H1 (cell line): ENCODE results near the gene LIPC. TPM values are rescaled to one million over a fixed set of nuclear protein-coding genes. Genes with fewer than 3 reads are reported as not detected.

Source experiments
- CTCF ChIA-PET: fragments of 300-600 bp; sonication (Branson Sonifier 250); formaldehyde crosslinking; loops from one replicate; lab custom pipeline; 2021; ENCODE audit not compliant: partially characterized antibody; lab: Charles Lee
- POLR2A ChIA-PET: fragments of 300-600 bp; sonication (Branson Sonifier 250); formaldehyde crosslinking; loops from one replicate; lab custom pipeline; 2021; ENCODE audit warnings: inconsistent platforms; ENCODE audit not compliant: partially characterized antibody; lab: Charles Lee
- DNase-seq, 2 experiments: peaks; one replicate each; pipeline versions ENCODE4 v3.0.0 to v3.0.0-alpha.2; 2010 to 2022; ENCODE audit warnings: low spot score in 2 of 2, low read depth in 1 of 2, mixed read lengths in 1 of 2
- FAIRE-seq: peaks from 2 replicates; lab custom pipeline; 2011; peaks lifted over from hg19 to GRCh38; lab: Jason Lieb, UNC
- H2AFZ ChIP-seq: 2 replicates; pipeline ENCODE4 v1.8.1; 2012; ENCODE audit warnings: low read length, inconsistent platforms
- H2AK5ac ChIP-seq: 2 replicates; pipeline ENCODE4 v1.6.1; 2013; ENCODE audit warnings: low read depth, low read length
- H2BK120ac ChIP-seq: replicated peaks from 2 replicates; pipeline ENCODE3; 2013; ENCODE audit warnings: low read depth, low read length, inconsistent platforms
- H2BK12ac ChIP-seq: 2 replicates; pipeline ENCODE4 v1.6.1; 2013; ENCODE audit warnings: low read depth, low read length
- H2BK15ac ChIP-seq: 2 replicates; pipeline ENCODE4 v1.6.1; 2013; ENCODE audit warnings: low read length
- H2BK20ac ChIP-seq: 2 replicates; pipeline ENCODE4 v1.6.1; 2013; ENCODE audit warnings: low read length
- H2BK5ac ChIP-seq: 2 replicates; pipeline ENCODE4 v1.6.1; 2013; ENCODE audit warnings: low read depth, low read length
- H3K14ac ChIP-seq: 2 replicates; pipeline ENCODE4 v1.6.1; 2013; ENCODE audit warnings: inconsistent platforms; ENCODE audit not compliant: insufficient read length
- H3K18ac ChIP-seq: 2 replicates; pipeline ENCODE4 v1.6.1; 2013; ENCODE audit warnings: low read length; ENCODE audit errors: extremely low read depth
- H3K23ac ChIP-seq: 2 replicates; pipeline ENCODE4 v1.6.1; 2013; ENCODE audit warnings: inconsistent platforms; ENCODE audit not compliant: insufficient read length
- H3K23me2 ChIP-seq: 2 replicates; pipeline ENCODE4 v1.6.1; 2013; ENCODE audit warnings: low read depth, low read length
- H3K27ac ChIP-seq: 2 replicates; pipeline ENCODE4 v1.6.1; 2011; ENCODE audit warnings: low read depth, low read length, inconsistent platforms
- H3K27me3 ChIP-seq, 4 experiments: replicated peaks in 1 of 4; 1 replicate in 1 of 4; 2 replicates in 3 of 4; pipeline versions ENCODE4 v1.6.1 to v1.8.1; 2011 to 2013; ENCODE audit warnings: low read length in 3 of 4, mild to moderate bottlenecking in 3 of 4, inconsistent platforms in 2 of 4, mixed read lengths in 2 of 4, moderate library complexity in 1 of 4; ENCODE audit not compliant: control insufficient read depth in 3 of 4, insufficient read depth in 3 of 4; ENCODE audit errors: extremely low read depth in 1 of 4
- H3K36me3 ChIP-seq, 4 experiments: 2 replicates each; pipeline versions ENCODE4 v1.6.1 to v1.8.1; 2011 to 2013; ENCODE audit warnings: mild to moderate bottlenecking in 4 of 4, low read length in 3 of 4, moderate library complexity in 2 of 4, control low read depth in 1 of 4, inconsistent platforms in 1 of 4; ENCODE audit not compliant: insufficient read depth in 4 of 4, control insufficient read depth in 2 of 4
- H3K4ac ChIP-seq: replicated peaks from 2 replicates; pipeline ENCODE3; 2013; ENCODE audit warnings: low read length, low read depth, mixed read lengths, inconsistent platforms; ENCODE audit not compliant: insufficient read length
- H3K4me1 ChIP-seq, 4 experiments: replicated peaks in 1 of 4; 1 replicate in 1 of 4; 2 replicates in 3 of 4; pipeline versions ENCODE4 v1.6.1 to v1.8.1; 2011 to 2013; ENCODE audit warnings: low read length in 3 of 4, inconsistent platforms in 2 of 4, mixed read lengths in 1 of 4; ENCODE audit not compliant: insufficient read depth in 4 of 4, control insufficient read depth in 3 of 4
- H3K4me2 ChIP-seq, 2 experiments: 2 replicates each; pipeline versions ENCODE4 v1.6.1 to v1.8.1; 2011 to 2013; ENCODE audit warnings: low read depth in 2 of 2, low read length in 2 of 2, control low read depth in 1 of 2, inconsistent platforms in 1 of 2, mild to moderate bottlenecking in 1 of 2; ENCODE audit not compliant: insufficient read depth in 1 of 2
- H3K4me3 ChIP-seq, 4 experiments: fragments of 200-600, 300-600 bp in 1 of 4; sonication (generic), shearing (Covaris generic), sonication (Bioruptor Twin) in 1 of 4; 2 replicates each; pipeline versions ENCODE4 v1.5.1 to v1.8.1; 2011 to 2016; ENCODE audit warnings: low read length in 4 of 4, low read depth in 3 of 4, control low read depth in 2 of 4, inconsistent platforms in 2 of 4, mild to moderate bottlenecking in 2 of 4, mixed read lengths in 1 of 4, moderate library complexity in 1 of 4; ENCODE audit not compliant: insufficient read depth in 2 of 4; ENCODE audit errors: extremely low read depth in 1 of 4
- H3K56ac ChIP-seq: replicated peaks from 2 replicates; pipeline ENCODE3; 2013; ENCODE audit warnings: low read depth, mild to moderate bottlenecking, mixed read lengths, low read length, inconsistent platforms; ENCODE audit not compliant: insufficient read length
- H3K79me1 ChIP-seq: 2 replicates; pipeline ENCODE4 v1.6.1; 2013; ENCODE audit warnings: low read depth, low read length, control low read depth
- H3K79me2 ChIP-seq, 2 experiments: 2 replicates each; pipeline versions ENCODE4 v1.6.1 to v1.8.1; 2012 to 2013; ENCODE audit warnings: low read length in 2 of 2, mild to moderate bottlenecking in 2 of 2, inconsistent platforms in 1 of 2; ENCODE audit not compliant: insufficient read depth in 2 of 2, control insufficient read depth in 1 of 2
- H3K9ac ChIP-seq, 4 experiments: replicated peaks in 1 of 4; 1 replicate in 1 of 4; 2 replicates in 3 of 4; pipeline versions ENCODE4 v1.6.1 to v1.8.1; 2011 to 2013; ENCODE audit warnings: low read depth in 3 of 4, low read length in 3 of 4, control low read depth in 2 of 4, mild to moderate bottlenecking in 2 of 4, moderate library complexity in 2 of 4, inconsistent platforms in 1 of 4; ENCODE audit errors: extremely low read depth in 1 of 4
- H3K9me3 ChIP-seq, 2 experiments: 2 replicates each; pipeline versions ENCODE4 v1.6.1 to v1.8.1; 2012 to 2013; ENCODE audit warnings: mild to moderate bottlenecking in 2 of 2, moderate library complexity in 2 of 2, control low read depth in 1 of 2, inconsistent platforms in 1 of 2, low read depth in 1 of 2, low read length in 1 of 2, mixed read lengths in 1 of 2; ENCODE audit not compliant: insufficient read depth in 2 of 2
- H4K20me1 ChIP-seq, 2 experiments: replicated peaks in 1 of 2; 2 replicates each; pipeline versions ENCODE3 to v1.8.1; 2011 to 2013; ENCODE audit warnings: inconsistent platforms in 2 of 2, low read length in 2 of 2, mild to moderate bottlenecking in 1 of 2; ENCODE audit not compliant: insufficient read depth in 2 of 2, control insufficient read depth in 1 of 2
- H4K5ac ChIP-seq: 2 replicates; pipeline ENCODE4 v1.6.1; 2013; ENCODE audit warnings: low read length, low read depth, mixed read lengths, inconsistent platforms; ENCODE audit not compliant: insufficient read length
- H4K8ac ChIP-seq: 2 replicates; pipeline ENCODE4 v1.8.0; 2013; ENCODE audit warnings: mild to moderate bottlenecking, moderate library complexity, low read length, inconsistent platforms; ENCODE audit not compliant: insufficient read depth; ENCODE audit errors: extremely low read depth
- H4K91ac ChIP-seq: replicated peaks from 2 replicates; pipeline ENCODE3; 2013; ENCODE audit warnings: low read length, mixed read lengths, inconsistent platforms; ENCODE audit not compliant: insufficient read length
- CBX5 ChIP-seq: fragments of 300-800, 300-1000 bp; sonication (generic); IDR thresholded peaks from 2 replicates; pipeline ENCODE4 v1.7.1; 2016; ENCODE audit warnings: antibody characterized with exemption, low read length, low read depth
- CBX8 ChIP-seq: fragments of 300-800, 300-1000 bp; sonication (generic); IDR thresholded peaks from 2 replicates; pipeline ENCODE4 v1.7.1; 2016; ENCODE audit warnings: low read depth, low read length, borderline replicate concordance
- EP300 ChIP-seq, 2 experiments: IDR thresholded peaks; 1 replicate in 1 of 2; 2 replicates in 1 of 2; pipeline ENCODE4 v1.6.1; 2011 to 2012; ENCODE audit warnings: low read depth in 2 of 2, low read length in 2 of 2, mild to moderate bottlenecking in 2 of 2, borderline replicate concordance in 1 of 2, inconsistent platforms in 1 of 2, moderate library complexity in 1 of 2
- KDM1A ChIP-seq: fragments of 200-600, 300-600 bp; sonication (generic); IDR thresholded peaks from 2 replicates; pipeline ENCODE4 v1.7.1; 2016; ENCODE audit warnings: mild to moderate bottlenecking, low read length, borderline replicate concordance
- RXRA ChIP-seq: IDR thresholded peaks from 2 replicates; pipeline ENCODE4 v1.6.1; 2011; ENCODE audit warnings: low read depth, mild to moderate bottlenecking, low read length, moderate library complexity; ENCODE audit not compliant: insufficient read depth
- SIN3A ChIP-seq, 2 experiments: IDR thresholded peaks in 1 of 2; conservative IDR thresholded peaks in 1 of 2; 2 replicates each; pipeline ENCODE4 v1.6.1; 2011 to 2012; ENCODE audit warnings: low read length in 2 of 2, improper control_type of control experiment in 1 of 2, low read depth in 1 of 2, mild to moderate bottlenecking in 1 of 2
- SIRT6 ChIP-seq: IDR thresholded peaks from one replicate; pipeline ENCODE4 v1.7.1; 2012; ENCODE audit warnings: low read length, inconsistent platforms
- SP2 ChIP-seq: IDR thresholded peaks from 2 replicates; pipeline ENCODE4 v1.6.1; 2012; ENCODE audit warnings: mild to moderate bottlenecking, low read length, inconsistent platforms
- SRF ChIP-seq: IDR thresholded peaks from 2 replicates; pipeline ENCODE4 v1.6.1; 2011; ENCODE audit warnings: mild to moderate bottlenecking, low read depth, low read length, moderate library complexity
- YY1 ChIP-seq: IDR thresholded peaks from 2 replicates; pipeline ENCODE4 v1.6.1; 2011; ENCODE audit warnings: low read depth, mild to moderate bottlenecking, low read length
- WGBS, 2 experiments: shearing (Covaris generic) in 1 of 2; methylation state at CpG; one replicate each; pipeline versions ENCODE4 v1.1.6 to v1.1.7; 2013 to 2015; ENCODE audit warnings: low lambda C conversion rate in 2 of 2, mixed read lengths in 2 of 2, inconsistent platforms in 1 of 2, low coverage in 1 of 2, missing lambda C conversion rate in 1 of 2; ENCODE audit not compliant: insufficient replicate concordance in 2 of 2, insufficient coverage in 1 of 2, insufficient read length in 1 of 2; ENCODE audit errors: extremely low coverage in 1 of 2, missing lambda C conversion rate in 1 of 2; 5-methylcytosine and 5-hydroxymethylcytosine counted together
- polyA plus RNA-seq, 7 experiments: library from polyadenylated mRNA; depleted of rRNA in 3 of 7; stranded (reverse) in 5 of 7; unstranded in 2 of 7; fragments of >200 nt in 5 of 7; fragments of 200-250 nt in 2 of 7; gene quantifications; 1 replicate in 5 of 7; 2 replicates in 1 of 7; 4 replicates in 1 of 7; pipeline versions ENCODE4 v1.2.1 to v1.2.3, GENCODE V29; 2011 to 2013; ENCODE audit warnings: missing spikeins in 2 of 7, mixed read lengths in 2 of 7
- total RNA-seq: library from RNA; stranded (reverse); fragmentation: NEBNext Ultra II Directional; extraction: Animal tissue kit (Norgen Biotek cat#: 25700); gene quantifications from 2 replicates; pipeline ENCODE4 v1.2.1, GENCODE V29; 2021
- TF ChIP-seq, protein P1 (sequence below), 3 experiments: IDR thresholded peaks; 1 replicate in 2 of 3; 2 replicates in 1 of 3; pipeline versions ENCODE4 v1.5.1 to v1.6.1; 2011; ENCODE audit warnings: low read length in 3 of 3, mild to moderate bottlenecking in 3 of 3, inconsistent platforms in 2 of 3, low read depth in 1 of 3, moderate library complexity in 1 of 3; ENCODE audit not compliant: insufficient read depth in 1 of 3; ENCODE audit errors: control extremely low read depth in 1 of 3

Gene LIPC
- total and polyA plus RNA-seq, 2 of the 8 experiments (the other 6 are each of a cell fraction or from before 2014, with no cell fraction given), result not detected

DNA sequence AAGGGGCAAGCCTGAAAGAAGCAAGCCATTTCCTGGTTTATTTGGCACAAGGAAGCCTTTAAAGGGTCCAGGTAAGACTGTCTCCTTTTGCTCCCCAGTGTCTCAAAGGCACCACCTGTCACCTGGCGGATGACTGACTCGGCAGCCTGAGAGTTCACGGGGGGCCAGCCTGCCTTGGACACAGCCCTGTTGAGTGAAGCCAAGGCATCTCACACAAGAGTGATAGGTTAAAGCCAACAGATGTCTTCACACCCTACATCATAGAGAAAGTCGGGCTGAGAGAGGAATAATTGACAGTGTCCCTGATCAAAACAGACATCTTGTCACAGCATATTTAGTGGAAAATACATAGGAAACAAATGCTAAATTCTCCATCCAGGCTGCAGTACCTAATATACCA lies 28.2 kb upstream of the LIPC start:
- 98% methylated on average over 4 of the region's 4 CpGs; no CpG with 5 or more reads in 1 of the 2 experiments for WGBS, 2 experiments
- no peak overlapping the region for H2BK5ac ChIP-seq
- H3K4me1 ChIP-seq, result peaks cover 0 to 2% (median 0%) of the 10 kb centered on the region in 4 experiments; a peak in 1 of 7 replicates
- no peak overlapping the region for H4K5ac ChIP-seq
- no peak overlapping the region for H3K23ac ChIP-seq
- H3K9me3 ChIP-seq, result no peaks in the 10 kb centered on the region
- no peak overlapping the region for H3K9ac ChIP-seq
- H4K91ac ChIP-seq, result no peak overlapping the region
- no peak overlapping the region for H4K8ac ChIP-seq
- H2BK20ac ChIP-seq, result no peak overlapping the region
- H2BK120ac ChIP-seq, result no peak overlapping the region
- no peak overlapping the region for H2BK15ac ChIP-seq
- no peak for FAIRE-seq
- ChIA-PET CTCF (interaction anchor here (0.8 kb wide), 1 partner anchor 20 kb away, joined by 3 read pairs; no protein-coding TSS in a partner anchor), POLR2A (no interaction called here)
- H3K4ac ChIP-seq, result no peak overlapping the region
- no peak overlapping the region for H3K27ac ChIP-seq
- no peaks in the 10 kb centered on the region; a peak in 1 of 8 replicates for H3K36me3 ChIP-seq
- H2BK12ac ChIP-seq, result no peak overlapping the region
- H3K4me2 ChIP-seq, result no peak overlapping the region
- H3K79me1 ChIP-seq, result no peaks in the 10 kb centered on the region
- no peaks in the 10 kb centered on the region for H3K79me2 ChIP-seq
- H2AFZ ChIP-seq, result no peak overlapping the region
- H3K56ac ChIP-seq, result no peak overlapping the region
- H2AK5ac ChIP-seq, result no peak overlapping the region
- H3K18ac ChIP-seq, result no peak overlapping the region
- no peaks in the 10 kb centered on the region for H3K23me2 ChIP-seq
- H3K27me3 ChIP-seq, result no peaks in the 10 kb centered on the region
- DNase-seq, result no peak
- H4K20me1 ChIP-seq, result no peaks in the 10 kb centered on the region
- H3K4me3 ChIP-seq, result no peak overlapping the region
- no peak overlapping the region for H3K14ac ChIP-seq
- TF ChIP-seq, protein P1, sequence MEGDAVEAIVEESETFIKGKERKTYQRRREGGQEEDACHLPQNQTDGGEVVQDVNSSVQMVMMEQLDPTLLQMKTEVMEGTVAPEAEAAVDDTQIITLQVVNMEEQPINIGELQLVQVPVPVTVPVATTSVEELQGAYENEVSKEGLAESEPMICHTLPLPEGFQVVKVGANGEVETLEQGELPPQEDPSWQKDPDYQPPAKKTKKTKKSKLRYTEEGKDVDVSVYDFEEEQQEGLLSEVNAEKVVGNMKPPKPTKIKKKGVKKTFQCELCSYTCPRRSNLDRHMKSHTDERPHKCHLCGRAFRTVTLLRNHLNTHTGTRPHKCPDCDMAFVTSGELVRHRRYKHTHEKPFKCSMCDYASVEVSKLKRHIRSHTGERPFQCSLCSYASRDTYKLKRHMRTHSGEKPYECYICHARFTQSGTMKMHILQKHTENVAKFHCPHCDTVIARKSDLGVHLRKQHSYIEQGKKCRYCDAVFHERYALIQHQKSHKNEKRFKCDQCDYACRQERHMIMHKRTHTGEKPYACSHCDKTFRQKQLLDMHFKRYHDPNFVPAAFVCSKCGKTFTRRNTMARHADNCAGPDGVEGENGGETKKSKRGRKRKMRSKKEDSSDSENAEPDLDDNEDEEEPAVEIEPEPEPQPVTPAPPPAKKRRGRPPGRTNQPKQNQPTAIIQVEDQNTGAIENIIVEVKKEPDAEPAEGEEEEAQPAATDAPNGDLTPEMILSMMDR (IDR thresholded peaks at IDR 0.05; ENCODE audit: control extremely low read depth in 1 of 3, insufficient read depth in 1 of 3, low read depth in 1 of 3, low read length in 3 of 3), result no peak
- TF ChIP-seq SRF (no peak), CBX8 (no peak), SIN3A (conservative IDR thresholded peaks at IDR 0.05 in 1 of 2, IDR thresholded peaks at IDR 0.05 in 1 of 2; ENCODE audit: low read depth in 1 of 2, low read length in 2 of 2) (no peak), SP2 (no peak), EP300 (IDR thresholded peaks at IDR 0.05; ENCODE audit: borderline replicate concordance in 1 of 2, low read depth in 2 of 2, low read length in 2 of 2) (no peak), YY1 (no peak), CBX5 (no peak), RXRA (no peak), SIRT6 (no peak), KDM1A (no peak)
